NB4 (cell line): ENCODE measurements around the gene IGSF6.
A peak's percentile ranks its signal among the peaks of the same experiment; 100 is the strongest.

Source experiments
- DNase-seq: peaks from one replicate; pipeline ENCODE4 v3.0.0; 2010; ENCODE audit warnings: low read depth
- H3K4me3 ChIP-seq: one replicate; pipeline ENCODE4 v1.5.1; 2011; ENCODE audit warnings: mild to moderate bottlenecking, low read depth, low read length, moderate library complexity
- CTCF ChIP-seq: IDR thresholded peaks from one replicate; pipeline ENCODE4 v1.5.1; 2012; ENCODE audit warnings: low read depth, low read length
- MAX ChIP-seq: IDR thresholded peaks from 2 replicates; pipeline ENCODE4 v1.6.1; 2011; ENCODE audit warnings: low read depth, low read length
- MYC ChIP-seq: IDR thresholded peaks from 2 replicates; pipeline ENCODE4 v1.6.1; 2011; ENCODE audit warnings: low read depth, low read length
- POLR2A ChIP-seq: IDR thresholded peaks from 2 replicates; pipeline ENCODE4 v1.6.1; 2011; ENCODE audit warnings: mild to moderate bottlenecking; ENCODE audit not compliant: insufficient read length; ENCODE audit errors: extremely low read depth

The IGSF6 gene

DNA sequence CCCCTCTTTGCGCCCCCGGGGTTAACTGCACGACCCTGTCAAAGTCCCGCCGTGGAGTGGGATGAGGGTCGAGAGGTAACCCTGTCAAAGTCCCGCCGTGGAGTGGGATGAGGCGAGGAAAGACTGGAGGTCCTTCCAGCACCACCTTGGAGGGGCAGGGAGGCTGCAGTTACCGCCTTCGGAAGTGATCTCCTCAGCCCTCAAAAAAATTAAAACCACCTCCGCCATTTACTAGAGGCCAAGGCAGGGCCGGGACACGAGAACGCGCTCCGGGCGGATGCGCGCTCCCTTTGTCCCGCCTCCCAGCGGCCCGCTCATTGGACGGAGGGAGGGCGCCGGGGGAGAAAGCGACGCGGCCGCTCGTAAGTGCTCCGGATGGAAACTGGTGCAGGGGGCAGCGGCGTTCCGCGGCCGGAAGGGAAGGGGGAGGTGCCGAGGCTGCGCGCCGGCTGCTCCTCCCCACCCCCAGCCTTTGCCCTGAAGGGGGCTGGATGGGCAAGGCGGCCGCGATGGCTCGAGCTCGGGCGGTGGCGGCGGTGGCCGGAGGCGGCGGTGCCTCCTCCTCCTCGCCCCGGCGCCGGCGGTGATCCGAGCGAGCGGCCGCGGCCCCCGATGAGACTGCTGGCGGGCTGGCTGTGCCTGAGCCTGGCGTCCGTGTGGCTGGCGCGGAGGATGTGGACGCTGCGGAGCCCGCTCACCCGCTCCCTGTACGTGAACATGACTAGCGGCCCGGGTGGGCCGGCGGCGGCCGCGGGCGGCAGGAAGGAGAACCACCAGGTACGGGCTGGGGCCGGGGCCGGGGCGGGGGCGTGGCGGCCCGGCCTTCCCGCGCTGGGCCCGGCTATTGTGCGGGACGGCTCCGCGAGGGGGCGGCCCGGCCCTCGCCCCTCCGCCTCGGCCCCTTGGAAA, 53.0 kb downstream of the IGSF6 start, which contains the start of gene METTL9:
Gene METTL9 (plus strand): TSS at position 456 of the 909 bp plus-strand sequence. CDS start 157 bp downstream, at position 613.
- peak within 1 kb of the TSS; percentile 82 for H3K4me3 ChIP-seq
- TF ChIP-seq MYC = peak; percentile 76
- no peak for TF ChIP-seq CTCF
- peak; percentile 82 for TF ChIP-seq POLR2A
- peak; percentile 66 for TF ChIP-seq MAX
- DNase-seq = peak; percentile 96

- TF ChIP-seq MAX = no peak
- no peak for TF ChIP-seq MYC
- no peak for TF ChIP-seq POLR2A
- no peak for TF ChIP-seq CTCF
- peak; percentile 43 for DNase-seq
These were observed 53.7 kb downstream of the IGSF6 start for GRCh38 chr16:21598701-21599121.

DNA sequence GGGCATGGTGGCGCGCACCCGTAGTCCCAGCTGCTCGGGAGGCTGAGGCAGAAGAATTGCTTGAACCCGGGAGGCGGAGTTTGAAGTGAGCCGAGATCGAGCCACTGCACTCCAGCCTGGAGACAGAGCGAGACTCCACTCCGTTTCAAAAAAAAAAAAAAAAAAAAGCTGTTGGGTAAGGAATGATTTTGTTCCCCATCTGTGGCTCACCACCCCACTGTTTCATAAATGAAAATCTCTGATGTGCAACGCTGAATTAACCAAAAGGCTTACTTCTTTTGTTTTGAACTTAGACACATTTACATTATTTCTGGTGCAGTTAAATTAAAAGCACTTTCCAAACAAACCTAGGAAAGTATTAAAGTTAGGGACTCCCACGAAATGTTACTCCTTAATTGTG, 54.2 kb downstream of the IGSF6 start:
- TF ChIP-seq POLR2A = no peak
- TF ChIP-seq CTCF = no peak
- TF ChIP-seq MYC = no peak
- no peak for TF ChIP-seq MAX

More at GRCh38 chr16:21598701-21599121, 53.7 kb downstream of the IGSF6 start:
- peak overlapping the region; percentile 73 for H3K4me3 ChIP-seq

GRCh38 chr16:21597561-21598030, 54.8 kb downstream of the IGSF6 start:
- H3K4me3 ChIP-seq = no peak overlapping the region
- no peak for DNase-seq
- no peak for TF ChIP-seq MAX
- TF ChIP-seq MYC = no peak
- TF ChIP-seq CTCF = no peak

More for the DNA sequence above, 54.2 kb downstream of the IGSF6 start:
- DNase-seq = no peak
- peak overlapping the region; percentile 73 for H3K4me3 ChIP-seq

GRCh38 chr16:21593530-21594289, 58.7 kb downstream of the IGSF6 start:
- no peak for TF ChIP-seq POLR2A
- no peak for TF ChIP-seq MAX
- TF ChIP-seq MYC = no peak
- no peak for TF ChIP-seq CTCF

More at GRCh38 chr16:21593530-21594289, 58.7 kb downstream of the IGSF6 start:
- H3K4me3 ChIP-seq = no peak overlapping the region
- no peak for DNase-seq
